Liver (tissue), 9 donors: ENCODE data around the gene UBE2C. TPM values are rescaled to one million over a fixed set of nuclear protein-coding genes. Genes with fewer than 3 reads are reported as not detected.

Experiments
- DNase-seq: peaks from one replicate; pipeline ENCODE4 v3.0.0-alpha.2; 2017; ENCODE audit warnings: low spot score
- H3K27ac ChIP-seq, 2 donors: one replicate each; pipeline ENCODE4 v1.7.0; 2013; ENCODE audit warnings: inconsistent platforms in 2 of 2, low read length in 2 of 2, control low read depth in 1 of 2, low read depth in 1 of 2, mild to moderate bottlenecking in 1 of 2
- H3K27me3 ChIP-seq, 4 donors: one replicate each; pipeline versions ENCODE4 v1.6.1 to v1.7.0; 2013; ENCODE audit warnings: low read length in 3 of 4, inconsistent platforms in 1 of 4, mild to moderate bottlenecking in 1 of 4, moderate library complexity in 1 of 4; ENCODE audit not compliant: control insufficient read depth in 4 of 4, insufficient read depth in 4 of 4
- H3K36me3 ChIP-seq, 4 donors: one replicate each; pipeline versions ENCODE4 v1.6.1 to v1.7.0; 2013; ENCODE audit warnings: low read length in 3 of 4, mild to moderate bottlenecking in 3 of 4, low read depth in 1 of 4, moderate library complexity in 1 of 4; ENCODE audit not compliant: control insufficient read depth in 4 of 4, insufficient read depth in 3 of 4
- H3K4me1 ChIP-seq, 4 donors: one replicate each; pipeline versions ENCODE4 v1.6.1 to v1.7.0; 2013; ENCODE audit warnings: low read length in 3 of 4, mild to moderate bottlenecking in 3 of 4, moderate library complexity in 1 of 4; ENCODE audit not compliant: control insufficient read depth in 4 of 4, insufficient read depth in 4 of 4
- H3K4me3 ChIP-seq, 3 donors: one replicate each; pipeline versions ENCODE4 v1.6.1 to v1.7.0; 2013; ENCODE audit warnings: low read length in 3 of 3, control low read depth in 1 of 3, low read depth in 1 of 3, mild to moderate bottlenecking in 1 of 3
- H3K9ac ChIP-seq, 2 donors: one replicate each; pipeline ENCODE4 v1.7.0; 2013; ENCODE audit warnings: low read length in 2 of 2, mild to moderate bottlenecking in 2 of 2, moderate library complexity in 2 of 2, control low read depth in 1 of 2, low read depth in 1 of 2
- H3K9me3 ChIP-seq, 4 donors: one replicate each; pipeline versions ENCODE4 v1.6.1 to v1.7.0; 2013; ENCODE audit warnings: low read length in 3 of 4; ENCODE audit not compliant: control insufficient read depth in 4 of 4
- EGR1 ChIP-seq, 2 donors: IDR thresholded peaks; 2 replicates each; pipeline ENCODE4 v1.6.1; 2016 to 2018; ENCODE audit warnings: antibody characterized with exemption in 2 of 2, low read depth in 2 of 2
- FOXA1 ChIP-seq: IDR thresholded peaks from 2 replicates; pipeline ENCODE4 v1.6.1; 2016; ENCODE audit warnings: antibody characterized with exemption
- FOXA2 ChIP-seq: IDR thresholded peaks from 2 replicates; pipeline ENCODE4 v1.6.1; 2016; ENCODE audit warnings: antibody characterized with exemption
- GABPA ChIP-seq, 2 donors: IDR thresholded peaks in 1 of 2; conservative IDR thresholded peaks in 1 of 2; 2 replicates each; pipeline ENCODE4 v1.6.1; 2016; ENCODE audit warnings: antibody characterized with exemption in 2 of 2, mild to moderate bottlenecking in 1 of 2, moderate library complexity in 1 of 2
- HNF4A ChIP-seq, 2 donors: conservative IDR thresholded peaks; 2 replicates each; pipeline ENCODE4 v1.6.1; 2016; ENCODE audit warnings: antibody characterized with exemption in 2 of 2, mild to moderate bottlenecking in 2 of 2
- HNF4G ChIP-seq: IDR thresholded peaks from 2 replicates; pipeline ENCODE4 v1.6.1; 2016; ENCODE audit warnings: antibody characterized with exemption
- JUND ChIP-seq, 2 donors: IDR thresholded peaks; 2 replicates each; pipeline ENCODE4 v1.6.1; 2016; ENCODE audit warnings: antibody characterized with exemption in 2 of 2
- MAX ChIP-seq: IDR thresholded peaks from 2 replicates; pipeline ENCODE4 v1.6.1; 2016; ENCODE audit warnings: antibody characterized with exemption
- NR2F2 ChIP-seq: IDR thresholded peaks from 2 replicates; pipeline ENCODE4 v1.6.1; 2016; ENCODE audit warnings: antibody characterized with exemption
- RAD21 ChIP-seq, 2 donors: IDR thresholded peaks; 2 replicates each; pipeline ENCODE4 v1.6.1; 2016; ENCODE audit warnings: antibody characterized with exemption in 2 of 2, mild to moderate bottlenecking in 2 of 2
- RXRA ChIP-seq, 2 donors: IDR thresholded peaks; 2 replicates each; pipeline ENCODE4 v1.6.1; 2017 to 2018; ENCODE audit warnings: antibody characterized with exemption in 2 of 2, mild to moderate bottlenecking in 1 of 2
- SP1 ChIP-seq: IDR thresholded peaks from 2 replicates; pipeline ENCODE4 v1.6.1; 2018; ENCODE audit warnings: antibody characterized with exemption, mild to moderate bottlenecking
- TAF1 ChIP-seq: conservative IDR thresholded peaks from 2 replicates; pipeline ENCODE4 v1.6.1; 2016; ENCODE audit warnings: antibody characterized with exemption, mild to moderate bottlenecking
- YY1 ChIP-seq: IDR thresholded peaks from 2 replicates; pipeline ENCODE4 v1.6.1; 2016; ENCODE audit warnings: antibody characterized with exemption, mild to moderate bottlenecking
- WGBS: extraction: QIAGEN DNeasy Blood & Tissue Kit; methylation state at CpG from one replicate; pipeline ENCODE4 v1.1.7; 2013; 5-methylcytosine and 5-hydroxymethylcytosine counted together
- polyA plus RNA-seq, 2 donors: library from polyadenylated mRNA; stranded (reverse) in 1 of 2; unstranded in 1 of 2; fragments of 200-250 nt in 1 of 2; fragments of >200 nt in 1 of 2; fragmentation: Nextera tagmentation in 1 of 2; extraction: Ambion mirVana in 1 of 2; gene quantifications; one replicate each; pipeline versions ENCODE4 v1.2.1 to v1.2.3, GENCODE V29; 2013 to 2015
- total RNA-seq, 2 donors: library from RNA; depleted of rRNA; stranded (reverse); fragments of >200 nt; gene quantifications; one replicate each; pipeline ENCODE4 v1.2.3, GENCODE V29; 2014
- TF ChIP-seq, protein P1 (sequence below): IDR thresholded peaks from 2 replicates; pipeline ENCODE4 v1.6.1; 2016; ENCODE audit warnings: antibody characterized with exemption
- TF ChIP-seq, protein P2 (sequence below): IDR thresholded peaks from 2 replicates; pipeline ENCODE4 v1.6.1; 2016; ENCODE audit warnings: antibody characterized with exemption
- TF ChIP-seq, protein P3 (sequence below): IDR thresholded peaks from 2 replicates; pipeline ENCODE4 v1.6.1; 2016; ENCODE audit warnings: antibody characterized with exemption, mild to moderate bottlenecking
- TF ChIP-seq, protein P4 (sequence below): fragments of 150-350 bp; IDR thresholded peaks from 2 replicates; pipeline ENCODE4 v1.5.1; 2017; ENCODE audit warnings: improper control_type of control experiment, low read depth, low read length; ENCODE audit not compliant: missing input control
- donor health status: healthy.
- donor health status: healthy.
- donor health status: healthy.
- donor health status: healthy.
- donor health status: healthy.

The UBE2C gene
- total and polyA plus RNA-seq, 4 donors: 2.7 to 27.6 (median 8.1) TPM; not detected in 1

- Histone ChIP-seq H3K4me1 (peaks cover 4 to 14% (median 9%) of the 10 kb centered on the region in 4 donors), H3K36me3 (peaks cover 0 to 3% (median 0%) of the 10 kb centered on the region in 4 donors), H3K4me3 (no peak overlapping the region), H3K9me3 (no peaks in the 10 kb centered on the region), H3K9ac (no peak overlapping the region), H3K27ac (peak overlapping the region in 1 of 2 donors; percentile 60), H3K27me3 (no peaks in the 10 kb centered on the region)
- 91% methylated on average over 14 of the region's 14 CpGs for WGBS
- TF ChIP-seq MAX (no peak), RXRA (IDR thresholded peaks at IDR 0.05) (no peak), HNF4A (conservative IDR thresholded peaks at IDR 0.05) (no peak), SP1 (no peak), RAD21 (IDR thresholded peaks at IDR 0.05) (no peak), FOXA1 (no peak), HNF4G (no peak), EGR1 (IDR thresholded peaks at IDR 0.05; ENCODE audit: low read depth in 2 of 2) (no peak), GABPA (IDR thresholded peaks at IDR 0.05 in 1 of 2, conservative IDR thresholded peaks at IDR 0.05 in 1 of 2) (no peak), TAF1 (no peak), FOXA2 (no peak), YY1 (no peak), NR2F2 (no peak), JUND (IDR thresholded peaks at IDR 0.05) (no peak)
- TF ChIP-seq, protein P1, sequence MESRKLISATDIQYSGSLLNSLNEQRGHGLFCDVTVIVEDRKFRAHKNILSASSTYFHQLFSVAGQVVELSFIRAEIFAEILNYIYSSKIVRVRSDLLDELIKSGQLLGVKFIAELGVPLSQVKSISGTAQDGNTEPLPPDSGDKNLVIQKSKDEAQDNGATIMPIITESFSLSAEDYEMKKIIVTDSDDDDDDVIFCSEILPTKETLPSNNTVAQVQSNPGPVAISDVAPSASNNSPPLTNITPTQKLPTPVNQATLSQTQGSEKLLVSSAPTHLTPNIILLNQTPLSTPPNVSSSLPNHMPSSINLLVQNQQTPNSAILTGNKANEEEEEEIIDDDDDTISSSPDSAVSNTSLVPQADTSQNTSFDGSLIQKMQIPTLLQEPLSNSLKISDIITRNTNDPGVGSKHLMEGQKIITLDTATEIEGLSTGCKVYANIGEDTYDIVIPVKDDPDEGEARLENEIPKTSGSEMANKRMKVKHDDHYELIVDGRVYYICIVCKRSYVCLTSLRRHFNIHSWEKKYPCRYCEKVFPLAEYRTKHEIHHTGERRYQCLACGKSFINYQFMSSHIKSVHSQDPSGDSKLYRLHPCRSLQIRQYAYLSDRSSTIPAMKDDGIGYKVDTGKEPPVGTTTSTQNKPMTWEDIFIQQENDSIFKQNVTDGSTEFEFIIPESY: no peak
- TF ChIP-seq, protein P2, sequence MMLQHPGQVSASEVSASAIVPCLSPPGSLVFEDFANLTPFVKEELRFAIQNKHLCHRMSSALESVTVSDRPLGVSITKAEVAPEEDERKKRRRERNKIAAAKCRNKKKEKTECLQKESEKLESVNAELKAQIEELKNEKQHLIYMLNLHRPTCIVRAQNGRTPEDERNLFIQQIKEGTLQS: no peak
- TF ChIP-seq, protein P3, sequence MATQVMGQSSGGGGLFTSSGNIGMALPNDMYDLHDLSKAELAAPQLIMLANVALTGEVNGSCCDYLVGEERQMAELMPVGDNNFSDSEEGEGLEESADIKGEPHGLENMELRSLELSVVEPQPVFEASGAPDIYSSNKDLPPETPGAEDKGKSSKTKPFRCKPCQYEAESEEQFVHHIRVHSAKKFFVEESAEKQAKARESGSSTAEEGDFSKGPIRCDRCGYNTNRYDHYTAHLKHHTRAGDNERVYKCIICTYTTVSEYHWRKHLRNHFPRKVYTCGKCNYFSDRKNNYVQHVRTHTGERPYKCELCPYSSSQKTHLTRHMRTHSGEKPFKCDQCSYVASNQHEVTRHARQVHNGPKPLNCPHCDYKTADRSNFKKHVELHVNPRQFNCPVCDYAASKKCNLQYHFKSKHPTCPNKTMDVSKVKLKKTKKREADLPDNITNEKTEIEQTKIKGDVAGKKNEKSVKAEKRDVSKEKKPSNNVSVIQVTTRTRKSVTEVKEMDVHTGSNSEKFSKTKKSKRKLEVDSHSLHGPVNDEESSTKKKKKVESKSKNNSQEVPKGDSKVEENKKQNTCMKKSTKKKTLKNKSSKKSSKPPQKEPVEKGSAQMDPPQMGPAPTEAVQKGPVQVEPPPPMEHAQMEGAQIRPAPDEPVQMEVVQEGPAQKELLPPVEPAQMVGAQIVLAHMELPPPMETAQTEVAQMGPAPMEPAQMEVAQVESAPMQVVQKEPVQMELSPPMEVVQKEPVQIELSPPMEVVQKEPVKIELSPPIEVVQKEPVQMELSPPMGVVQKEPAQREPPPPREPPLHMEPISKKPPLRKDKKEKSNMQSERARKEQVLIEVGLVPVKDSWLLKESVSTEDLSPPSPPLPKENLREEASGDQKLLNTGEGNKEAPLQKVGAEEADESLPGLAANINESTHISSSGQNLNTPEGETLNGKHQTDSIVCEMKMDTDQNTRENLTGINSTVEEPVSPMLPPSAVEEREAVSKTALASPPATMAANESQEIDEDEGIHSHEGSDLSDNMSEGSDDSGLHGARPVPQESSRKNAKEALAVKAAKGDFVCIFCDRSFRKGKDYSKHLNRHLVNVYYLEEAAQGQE: no peak
- DNase-seq: no peak
Measured at GRCh38 chr20:45834797-45835161, 22.3 kb downstream of the UBE2C start.

DNA sequence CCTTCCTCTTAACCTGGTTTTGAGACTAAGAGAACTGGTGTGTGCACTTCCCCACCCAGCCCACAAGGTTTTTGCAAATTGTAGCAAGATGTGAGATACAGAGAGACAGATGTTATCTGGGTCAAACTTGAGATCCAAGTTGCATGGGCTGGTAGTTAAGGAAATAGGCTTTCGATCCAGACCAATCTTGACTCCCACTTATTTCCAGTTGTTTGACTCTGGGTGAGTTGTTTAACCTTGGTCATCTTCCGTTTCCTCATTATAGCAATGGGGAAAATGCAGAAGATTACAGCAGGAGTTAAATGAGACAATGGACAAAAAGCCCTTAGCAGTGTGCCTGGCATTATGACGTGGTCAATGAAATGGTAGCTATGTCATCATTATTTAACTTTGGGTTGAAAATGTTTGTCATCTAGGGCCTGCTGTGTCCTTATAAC, 22.9 kb downstream of the UBE2C start:
- 68% methylated on average over 3 of the region's 3 CpGs for WGBS
- no peak for DNase-seq
- Histone ChIP-seq H3K4me3 (no peak overlapping the region), H3K27ac (no peak overlapping the region), H3K27me3 (no peaks in the 10 kb centered on the region), H3K9ac (no peak overlapping the region), H3K36me3 (peaks cover 0 to 4% (median under 1%) of the 10 kb centered on the region in 4 donors), H3K4me1 (peaks cover 4 to 14% (median 9%) of the 10 kb centered on the region in 4 donors), H3K9me3 (no peaks in the 10 kb centered on the region)
- TF ChIP-seq JUND (IDR thresholded peaks at IDR 0.05) (no peak), FOXA2 (no peak), NR2F2 (no peak), SP1 (no peak), FOXA1 (no peak), RAD21 (IDR thresholded peaks at IDR 0.05) (no peak), EGR1 (IDR thresholded peaks at IDR 0.05; ENCODE audit: low read depth in 2 of 2) (no peak), TAF1 (no peak)
- TF ChIP-seq, protein P3: no peak
- TF ChIP-seq, protein P4, sequence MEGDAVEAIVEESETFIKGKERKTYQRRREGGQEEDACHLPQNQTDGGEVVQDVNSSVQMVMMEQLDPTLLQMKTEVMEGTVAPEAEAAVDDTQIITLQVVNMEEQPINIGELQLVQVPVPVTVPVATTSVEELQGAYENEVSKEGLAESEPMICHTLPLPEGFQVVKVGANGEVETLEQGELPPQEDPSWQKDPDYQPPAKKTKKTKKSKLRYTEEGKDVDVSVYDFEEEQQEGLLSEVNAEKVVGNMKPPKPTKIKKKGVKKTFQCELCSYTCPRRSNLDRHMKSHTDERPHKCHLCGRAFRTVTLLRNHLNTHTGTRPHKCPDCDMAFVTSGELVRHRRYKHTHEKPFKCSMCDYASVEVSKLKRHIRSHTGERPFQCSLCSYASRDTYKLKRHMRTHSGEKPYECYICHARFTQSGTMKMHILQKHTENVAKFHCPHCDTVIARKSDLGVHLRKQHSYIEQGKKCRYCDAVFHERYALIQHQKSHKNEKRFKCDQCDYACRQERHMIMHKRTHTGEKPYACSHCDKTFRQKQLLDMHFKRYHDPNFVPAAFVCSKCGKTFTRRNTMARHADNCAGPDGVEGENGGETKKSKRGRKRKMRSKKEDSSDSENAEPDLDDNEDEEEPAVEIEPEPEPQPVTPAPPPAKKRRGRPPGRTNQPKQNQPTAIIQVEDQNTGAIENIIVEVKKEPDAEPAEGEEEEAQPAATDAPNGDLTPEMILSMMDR: no peak
